Endothelial cell (in vitro differentiated cells): ENCODE results near the gene SOX5. TPM values are rescaled to one million over a fixed set of nuclear protein-coding genes. Genes with fewer than 3 reads are reported as not detected.

Experiments used
- DNase-seq: peaks from one replicate; pipeline ENCODE4 v3.0.0; 2021; ENCODE audit warnings: low spot score
- H3K27ac Mint-ChIP-seq: one replicate; pipeline ENCODE4 v1.8.0; 2021; ENCODE audit warnings: mixed read lengths, inconsistent platforms; ENCODE audit not compliant: unreplicated experiment
- H3K27me3 Mint-ChIP-seq: one replicate; pipeline ENCODE4 v1.8.0; 2021; ENCODE audit warnings: mild to moderate bottlenecking, moderate library complexity, mixed read lengths, inconsistent platforms; ENCODE audit not compliant: unreplicated experiment
- H3K36me3 Mint-ChIP-seq: one replicate; pipeline ENCODE4 v1.8.0; 2021; ENCODE audit warnings: mild to moderate bottlenecking, low read depth, mixed read lengths, inconsistent platforms; ENCODE audit not compliant: unreplicated experiment
- H3K4me1 Mint-ChIP-seq: one replicate; pipeline ENCODE4 v1.8.0; 2021; ENCODE audit warnings: mild to moderate bottlenecking, mixed read lengths, inconsistent platforms; ENCODE audit not compliant: unreplicated experiment
- H3K4me3 Mint-ChIP-seq: one replicate; pipeline ENCODE4 v1.8.0; 2021; ENCODE audit warnings: mild to moderate bottlenecking, mixed read lengths, inconsistent platforms; ENCODE audit not compliant: unreplicated experiment
- H3K9me3 Mint-ChIP-seq: one replicate; pipeline ENCODE4 v1.8.0; 2021; ENCODE audit warnings: mixed read lengths, inconsistent platforms; ENCODE audit not compliant: unreplicated experiment
- CTCF ChIP-seq: fragments of 200-600 bp; sonication (generic); IDR thresholded peaks from one replicate; pipeline ENCODE4 v1.5.0; 2021; ENCODE audit warnings: antibody characterized with exemption; ENCODE audit not compliant: unreplicated experiment
- total RNA-seq: library from RNA; stranded (reverse); fragmentation: NEBNext Ultra II Directional; extraction: Animal tissue kit (Norgen Biotek cat#: 25700); gene quantifications from one replicate; pipeline ENCODE4 v1.2.1, GENCODE V29; 2021; ENCODE audit not compliant: unreplicated experiment

The SOX5 gene
- total RNA-seq, 1 donor from 2014 or later, result 23.1 TPM

GRCh38 chr12:23534196-23534595 is 415.3 kb downstream of the SOX5 start:
- no peak for TF ChIP-seq CTCF
- no peak overlapping the region for H3K27ac Mint-ChIP-seq
- H3K36me3 Mint-ChIP-seq, result peaks cover 4% of the 10 kb centered on the region

GRCh38 chr12:23533699-23534098 is 415.8 kb downstream of the SOX5 start:
- H3K9me3 Mint-ChIP-seq, result no peaks in the 10 kb centered on the region
- H3K4me1 Mint-ChIP-seq, result peaks cover 3% of the 10 kb centered on the region
- TF ChIP-seq CTCF, result no peak
- peaks cover 2% of the 10 kb centered on the region for H3K27me3 Mint-ChIP-seq
- H3K36me3 Mint-ChIP-seq, result peaks cover 4% of the 10 kb centered on the region
- no peak overlapping the region for H3K4me3 Mint-ChIP-seq
- no peak overlapping the region for H3K27ac Mint-ChIP-seq
- DNase-seq, result no peak

More at GRCh38 chr12:23534196-23534595, 415.3 kb downstream of the SOX5 start:
- H3K9me3 Mint-ChIP-seq, result no peaks in the 10 kb centered on the region
- H3K27me3 Mint-ChIP-seq, result peaks cover 2% of the 10 kb centered on the region
- peaks cover 3% of the 10 kb centered on the region for H3K4me1 Mint-ChIP-seq
- DNase-seq, result no peak
- no peak overlapping the region for H3K4me3 Mint-ChIP-seq

GRCh38 chr12:23533265-23533664 is 416.2 kb downstream of the SOX5 start:
- peaks cover 2% of the 10 kb centered on the region for H3K27me3 Mint-ChIP-seq

GRCh38 chr12:23528316-23528715 is 421.2 kb downstream of the SOX5 start:
- no peaks in the 10 kb centered on the region for H3K36me3 Mint-ChIP-seq
- H3K27me3 Mint-ChIP-seq, result peaks cover 2% of the 10 kb centered on the region
- no peak for DNase-seq
- TF ChIP-seq CTCF, result no peak
- H3K4me1 Mint-ChIP-seq, result peaks cover 3% of the 10 kb centered on the region
- no peak overlapping the region for H3K27ac Mint-ChIP-seq
- no peak overlapping the region for H3K4me3 Mint-ChIP-seq
- H3K9me3 Mint-ChIP-seq, result no peaks in the 10 kb centered on the region

More at GRCh38 chr12:23533265-23533664, 416.2 kb downstream of the SOX5 start:
- Mint-ChIP-seq H3K27ac (no peak overlapping the region), H3K9me3 (no peaks in the 10 kb centered on the region), H3K4me3 (no peak overlapping the region), H3K36me3 (peaks cover 4% of the 10 kb centered on the region), H3K4me1 (peaks cover 3% of the 10 kb centered on the region)
- DNase-seq, result no peak
- TF ChIP-seq CTCF, result no peak

- TF ChIP-seq CTCF, result no peak
- H3K4me1 Mint-ChIP-seq, result peaks cover 1% of the 10 kb centered on the region
- H3K4me3 Mint-ChIP-seq, result no peak overlapping the region
- no peaks in the 10 kb centered on the region for H3K9me3 Mint-ChIP-seq
- DNase-seq, result no peak
- H3K27me3 Mint-ChIP-seq, result peaks cover 2% of the 10 kb centered on the region
- no peak overlapping the region for H3K27ac Mint-ChIP-seq
- no peaks in the 10 kb centered on the region for H3K36me3 Mint-ChIP-seq
These were observed 423.9 kb downstream of the SOX5 start for GRCh38 chr12:23525450-23526072.
